ENCODE results near the gene FAM168A. TPM values are rescaled to one million over a fixed set of nuclear protein-coding genes. Genes with fewer than 3 reads are reported as not detected.
"Not testable (repeated sequence)": the region's sequence is repeated elsewhere in the genome, so short reads cannot be mapped to it uniquely, and the experiment has no call there.

The FAM168A gene
- total and polyA plus RNA-seq, 10 donors, result 2.7 to 33.2 (median 22.7) TPM

DNA sequence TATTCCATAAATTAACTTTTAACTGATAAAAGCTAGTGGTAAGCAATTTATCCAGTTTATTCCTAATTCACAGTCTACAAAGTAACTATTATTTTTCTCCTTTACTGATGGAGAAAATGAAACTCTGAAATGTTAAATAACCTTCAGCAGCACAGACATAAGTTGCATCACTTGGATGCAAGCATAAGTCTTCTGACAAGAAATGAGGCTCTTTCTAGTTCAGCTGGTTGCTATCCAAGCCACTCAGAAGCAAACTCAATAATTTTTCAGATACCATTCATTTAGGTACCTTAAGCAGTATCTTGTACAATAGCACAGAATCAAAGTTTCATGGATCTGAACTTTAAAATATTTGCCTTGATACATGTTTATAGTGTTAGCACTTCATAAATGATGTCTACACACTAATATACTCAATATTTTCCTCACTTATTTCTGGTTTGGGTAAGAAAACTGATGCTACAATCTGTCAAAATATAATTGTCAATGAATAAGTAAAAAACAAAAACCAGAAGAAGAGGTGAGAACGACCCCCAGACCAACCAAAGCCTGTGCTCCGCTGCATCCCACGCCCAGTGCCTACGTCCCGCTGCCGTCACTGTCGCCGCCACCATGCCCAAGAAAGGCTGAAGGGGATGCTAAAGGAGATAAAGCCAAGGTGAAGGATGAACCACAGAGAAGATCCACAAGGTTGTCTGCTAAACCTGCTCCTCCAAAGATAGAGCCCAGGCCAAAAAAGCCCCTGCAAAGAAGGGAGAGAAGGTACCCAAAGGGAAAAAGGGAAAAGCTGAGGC lies 18.1 kb downstream of the FAM168A start:
- Histone ChIP-seq H3K4me1 (peaks cover 0 to 4% (median 0%) of the 10 kb centered on the region in 6 donors), H3K4me3 (no peak overlapping the region), H3K27ac (no peak overlapping the region), H3K9me3 (no peaks in the 10 kb centered on the region), H3K27me3 (replicated peaks in 1 of 7) (no peaks in the 10 kb centered on the region), H3K36me3 (peaks cover 0 to 19% (median 0%) of the 10 kb centered on the region in 6 donors)
- no peak for TF ChIP-seq POLR2A (IDR thresholded peaks at IDR 0.05)
- TF ChIP-seq CTCF (IDR thresholded peaks at IDR 0.05 in 8 of 11, conservative IDR thresholded peaks at IDR 0.05 in 3 of 11), result no peak
- no peak for TF ChIP-seq POLR2AphosphoS5 (IDR thresholded peaks at IDR 0.05)
- 91 to 97% (median 95%) methylated on average over 8 of the region's 8 CpGs for WGBS, 5 donors
- DNase-seq, result no peak
- intact Hi-C loops (cut with DNase I; ENCODE audit: low total_unique reads), result no loop called here

DNA sequence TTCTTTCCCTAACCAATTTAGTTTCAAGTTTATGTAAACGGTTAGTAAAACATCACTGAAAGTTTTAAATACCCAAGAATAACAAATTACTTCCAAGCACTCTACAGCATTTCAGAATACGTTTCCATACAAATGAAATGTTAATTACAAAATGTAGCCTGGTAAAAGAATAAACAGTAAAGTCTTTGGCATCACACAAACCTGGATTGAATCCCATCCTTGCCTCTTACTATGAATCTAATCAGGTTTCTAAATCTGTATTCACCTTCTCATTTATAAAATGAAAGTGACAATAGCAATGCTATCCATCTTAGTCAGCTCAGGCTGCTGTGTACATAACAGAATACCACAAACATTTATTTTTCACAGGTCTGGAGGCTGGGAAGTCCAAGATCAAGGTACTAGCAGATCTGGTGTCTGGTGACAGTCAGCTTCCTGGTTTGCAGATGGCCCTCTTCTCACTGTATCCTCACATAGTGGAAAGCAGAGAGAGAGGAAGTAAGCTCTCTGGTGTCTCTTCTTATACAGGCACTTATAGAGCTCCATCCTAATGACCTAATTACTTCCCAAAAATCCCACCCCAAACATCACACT lies 19.2 kb downstream of the FAM168A start:
- TF ChIP-seq POLR2A (IDR thresholded peaks at IDR 0.05) (no peak), CTCF (IDR thresholded peaks at IDR 0.05 in 8 of 11, conservative IDR thresholded peaks at IDR 0.05 in 3 of 11) (no peak), POLR2AphosphoS5 (IDR thresholded peaks at IDR 0.05) (no peak)
- 80 to 91% (median 87%) methylated on average over 2 of the region's 2 CpGs for WGBS, 5 donors
- Histone ChIP-seq H3K36me3 (peaks cover 0 to 19% (median 0%) of the 10 kb centered on the region in 6 donors), H3K4me1 (peaks cover 0 to 4% (median 0%) of the 10 kb centered on the region in 6 donors), H3K4me3 (no peak overlapping the region), H3K27me3 (replicated peaks in 1 of 7) (no peaks in the 10 kb centered on the region), H3K9me3 (no peaks in the 10 kb centered on the region), H3K27ac (no peak overlapping the region)
- DNase-seq, result no peak
- intact Hi-C loops (cut with DNase I; ENCODE audit: low total_unique reads), result no loop called here

DNA sequence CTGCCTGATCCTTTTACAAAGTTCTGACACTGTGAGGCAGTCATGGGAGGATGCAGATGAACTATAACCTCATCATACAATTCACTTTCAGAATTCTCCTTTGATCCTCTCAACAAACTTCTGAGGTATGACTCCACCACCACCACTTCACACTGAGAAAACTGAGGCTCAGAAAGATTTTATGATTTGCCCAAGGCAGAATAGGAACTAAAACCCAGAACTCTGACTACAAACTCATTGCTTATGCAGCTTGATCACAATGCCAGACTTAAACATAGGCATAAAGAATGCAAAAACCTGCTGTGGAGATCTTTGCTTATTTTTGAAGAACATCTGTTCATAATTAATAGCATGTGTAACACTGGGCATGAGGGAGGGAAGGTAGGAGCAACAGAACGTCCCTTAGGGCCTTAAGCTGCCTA lies 20.4 kb downstream of the FAM168A start:
- intact Hi-C loops (cut with DNase I; ENCODE audit: low total_unique reads), result no loop called here
- H3K27me3 ChIP-seq (replicated peaks in 1 of 7), result no peaks in the 10 kb centered on the region
- no peaks in the 10 kb centered on the region for H3K9me3 ChIP-seq
- no peak overlapping the region for H3K27ac ChIP-seq
- no peak for DNase-seq
- TF ChIP-seq POLR2AphosphoS5 (IDR thresholded peaks at IDR 0.05) (no peak), POLR2A (IDR thresholded peaks at IDR 0.05) (no peak), CTCF (IDR thresholded peaks at IDR 0.05 in 8 of 11, conservative IDR thresholded peaks at IDR 0.05 in 3 of 11) (no peak)
- 76 to 100% (median 88%) methylated on average over 1 of the region's 1 CpG for WGBS, 5 donors
- no peak overlapping the region for H3K4me3 ChIP-seq
- peaks cover 0 to 19% (median 0%) of the 10 kb centered on the region in 6 donors for H3K36me3 ChIP-seq
- peaks cover 0 to 4% (median 0%) of the 10 kb centered on the region in 6 donors for H3K4me1 ChIP-seq

DNA sequence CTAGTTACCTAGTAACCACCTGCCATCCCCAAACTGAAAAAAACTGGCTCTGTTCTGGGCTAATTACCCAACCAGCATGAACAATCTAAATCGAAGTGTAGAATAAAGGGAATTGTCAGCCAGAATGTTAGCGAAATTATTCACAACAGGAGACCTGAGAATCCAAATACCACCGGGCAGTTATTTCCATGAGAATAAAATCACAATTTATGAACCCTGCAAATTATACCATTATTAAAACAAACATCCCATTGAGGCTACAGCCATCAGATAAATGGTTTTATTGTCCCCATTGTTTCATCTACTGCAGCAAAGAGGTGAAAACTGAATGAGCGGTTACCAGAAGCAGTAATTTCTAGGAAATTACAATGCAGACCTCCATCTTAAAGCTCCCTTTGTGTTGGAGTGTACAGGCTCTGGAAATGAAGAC lies 21.7 kb downstream of the FAM168A start:
- DNase-seq, result no peak
- Histone ChIP-seq H3K27ac (no peak overlapping the region), H3K36me3 (peaks cover 0 to 19% (median 0%) of the 10 kb centered on the region in 6 donors), H3K4me3 (no peak overlapping the region), H3K9me3 (no peaks in the 10 kb centered on the region), H3K27me3 (replicated peaks in 1 of 7) (no peaks in the 10 kb centered on the region), H3K4me1 (peaks cover 0 to 4% (median 0%) of the 10 kb centered on the region in 6 donors)
- TF ChIP-seq POLR2AphosphoS5 (IDR thresholded peaks at IDR 0.05), result no peak
- TF ChIP-seq CTCF (IDR thresholded peaks at IDR 0.05 in 8 of 11, conservative IDR thresholded peaks at IDR 0.05 in 3 of 11), result no peak
- no peak for TF ChIP-seq POLR2A (IDR thresholded peaks at IDR 0.05)
- WGBS, 5 donors, result 91 to 99% (median 95%) methylated on average over 4 of the region's 4 CpGs
- intact Hi-C loops (cut with DNase I; ENCODE audit: low total_unique reads), result no loop called here

DNA sequence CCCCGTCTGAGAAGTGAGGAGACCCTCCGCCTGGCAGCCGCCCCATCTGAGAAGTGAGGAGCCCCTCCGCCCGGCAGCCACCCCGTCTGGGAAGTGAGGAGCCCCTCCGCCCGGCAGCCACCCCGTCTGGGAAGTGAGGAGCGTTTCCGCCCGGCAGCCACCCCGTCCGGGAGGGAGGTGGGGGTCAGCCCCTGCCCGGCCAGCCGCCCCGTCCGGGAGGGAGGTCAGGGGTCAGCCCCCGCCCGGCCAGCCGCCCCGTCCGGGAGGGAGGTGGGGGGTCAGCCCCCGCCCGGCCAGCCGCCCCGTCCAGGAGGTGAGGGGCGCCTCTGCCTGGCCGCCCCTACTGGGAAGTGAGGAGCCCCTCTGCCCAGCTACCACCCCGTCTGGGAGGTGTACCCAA lies 25.9 kb downstream of the FAM168A start:
- H3K4me3 ChIP-seq; DNase-seq; H3K9me3 ChIP-seq; H3K27ac ChIP-seq; H3K27me3 ChIP-seq (replicated peaks in 1 of 7); intact Hi-C loops (cut with DNase I; ENCODE audit: low total_unique reads); H3K4me1 ChIP-seq: not testable (repeated sequence)
- H3K36me3 ChIP-seq, result peaks cover 0 to 32% (median 0%) of the 10 kb centered on the region in 6 donors
- 94 to 100% (median 95%) methylated on average over 1 to 30 of the region's 30 CpGs; no CpG with 5 or more reads in 1 of the 5 donors for WGBS, 5 donors

Measured in spleen (tissue), 11 donors.